PFSK-1 (cell line): ENCODE measurements around the gene GLI1.

ENCODE experiments used
- FOXP2 ChIP-seq: optimal IDR thresholded peaks from 2 replicates; pipeline ENCODE3; 2011; ENCODE audit warnings: borderline replicate concordance, control low read depth, inconsistent platforms; ENCODE audit not compliant: insufficient read depth; ENCODE audit errors: extremely low read length, extremely low read depth
- POLR2AphosphoS5 ChIP-seq: IDR thresholded peaks from 2 replicates; pipeline ENCODE4 v1.6.1; 2012; ENCODE audit warnings: low read depth, mild to moderate bottlenecking, control low read depth, low read length, moderate library complexity
- SIN3A ChIP-seq: IDR thresholded peaks from 2 replicates; pipeline ENCODE4 v1.6.1; 2012; ENCODE audit warnings: mild to moderate bottlenecking, low read length, moderate library complexity, borderline replicate concordance; ENCODE audit not compliant: insufficient read depth
- TAF1 ChIP-seq: IDR thresholded peaks from 2 replicates; pipeline ENCODE4 v1.6.1; 2012; ENCODE audit warnings: low read length, control low read depth, borderline replicate concordance; ENCODE audit not compliant: insufficient read depth
- TF ChIP-seq, protein P1 (sequence below), 2 experiments: IDR thresholded peaks; 2 replicates each; pipeline versions ENCODE4 v1.6.1 to v1.8.0; 2011 to 2012; ENCODE audit warnings: low read depth in 2 of 2, low read length in 2 of 2, control low read depth in 1 of 2, inconsistent platforms in 1 of 2, mild to moderate bottlenecking in 1 of 2, moderate library complexity in 1 of 2; ENCODE audit not compliant: insufficient read depth in 1 of 2

Gene GLI1

DNA sequence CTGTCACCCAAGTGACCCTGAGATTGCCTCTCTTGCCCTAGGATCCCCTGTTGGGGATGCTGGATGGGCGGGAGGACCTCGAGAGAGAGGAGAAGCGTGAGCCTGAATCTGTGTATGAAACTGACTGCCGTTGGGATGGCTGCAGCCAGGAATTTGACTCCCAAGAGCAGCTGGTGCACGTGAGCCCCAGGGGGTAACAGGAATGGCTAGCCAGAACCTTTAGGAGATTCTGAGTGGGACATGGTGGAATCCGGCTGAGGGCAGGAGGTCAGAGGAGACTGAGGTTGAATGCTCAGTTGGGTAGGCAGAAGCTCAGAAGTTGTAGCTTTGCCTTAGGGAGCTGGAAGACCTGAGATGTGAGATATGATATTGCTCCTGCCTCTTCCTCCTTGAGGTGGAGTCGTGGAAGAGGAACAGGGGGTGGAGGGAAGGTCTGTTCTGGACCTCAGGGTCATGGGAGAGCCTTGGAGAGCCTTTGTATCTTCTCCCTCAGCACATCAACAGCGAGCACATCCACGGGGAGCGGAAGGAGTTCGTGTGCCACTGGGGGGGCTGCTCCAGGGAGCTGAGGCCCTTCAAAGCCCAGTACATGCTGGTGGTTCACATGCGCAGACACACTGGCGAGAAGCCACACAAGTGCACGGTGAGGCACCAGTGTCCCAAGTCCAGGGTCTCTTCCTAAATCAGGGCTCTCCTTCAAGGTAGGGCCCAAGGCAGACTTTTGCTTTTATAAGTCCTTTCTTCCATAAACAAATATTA, 6.3 kb downstream of the GLI1 start:
- no peak for TF ChIP-seq FOXP2
- no peak for TF ChIP-seq TAF1
- no peak for TF ChIP-seq SIN3A
- TF ChIP-seq POLR2AphosphoS5 = no peak
- TF ChIP-seq, protein P1, sequence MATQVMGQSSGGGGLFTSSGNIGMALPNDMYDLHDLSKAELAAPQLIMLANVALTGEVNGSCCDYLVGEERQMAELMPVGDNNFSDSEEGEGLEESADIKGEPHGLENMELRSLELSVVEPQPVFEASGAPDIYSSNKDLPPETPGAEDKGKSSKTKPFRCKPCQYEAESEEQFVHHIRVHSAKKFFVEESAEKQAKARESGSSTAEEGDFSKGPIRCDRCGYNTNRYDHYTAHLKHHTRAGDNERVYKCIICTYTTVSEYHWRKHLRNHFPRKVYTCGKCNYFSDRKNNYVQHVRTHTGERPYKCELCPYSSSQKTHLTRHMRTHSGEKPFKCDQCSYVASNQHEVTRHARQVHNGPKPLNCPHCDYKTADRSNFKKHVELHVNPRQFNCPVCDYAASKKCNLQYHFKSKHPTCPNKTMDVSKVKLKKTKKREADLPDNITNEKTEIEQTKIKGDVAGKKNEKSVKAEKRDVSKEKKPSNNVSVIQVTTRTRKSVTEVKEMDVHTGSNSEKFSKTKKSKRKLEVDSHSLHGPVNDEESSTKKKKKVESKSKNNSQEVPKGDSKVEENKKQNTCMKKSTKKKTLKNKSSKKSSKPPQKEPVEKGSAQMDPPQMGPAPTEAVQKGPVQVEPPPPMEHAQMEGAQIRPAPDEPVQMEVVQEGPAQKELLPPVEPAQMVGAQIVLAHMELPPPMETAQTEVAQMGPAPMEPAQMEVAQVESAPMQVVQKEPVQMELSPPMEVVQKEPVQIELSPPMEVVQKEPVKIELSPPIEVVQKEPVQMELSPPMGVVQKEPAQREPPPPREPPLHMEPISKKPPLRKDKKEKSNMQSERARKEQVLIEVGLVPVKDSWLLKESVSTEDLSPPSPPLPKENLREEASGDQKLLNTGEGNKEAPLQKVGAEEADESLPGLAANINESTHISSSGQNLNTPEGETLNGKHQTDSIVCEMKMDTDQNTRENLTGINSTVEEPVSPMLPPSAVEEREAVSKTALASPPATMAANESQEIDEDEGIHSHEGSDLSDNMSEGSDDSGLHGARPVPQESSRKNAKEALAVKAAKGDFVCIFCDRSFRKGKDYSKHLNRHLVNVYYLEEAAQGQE (IDR thresholded peaks at IDR 0.05; ENCODE audit: insufficient read depth in 1 of 2, low read depth in 2 of 2, low read length in 2 of 2) = no peak

DNA sequence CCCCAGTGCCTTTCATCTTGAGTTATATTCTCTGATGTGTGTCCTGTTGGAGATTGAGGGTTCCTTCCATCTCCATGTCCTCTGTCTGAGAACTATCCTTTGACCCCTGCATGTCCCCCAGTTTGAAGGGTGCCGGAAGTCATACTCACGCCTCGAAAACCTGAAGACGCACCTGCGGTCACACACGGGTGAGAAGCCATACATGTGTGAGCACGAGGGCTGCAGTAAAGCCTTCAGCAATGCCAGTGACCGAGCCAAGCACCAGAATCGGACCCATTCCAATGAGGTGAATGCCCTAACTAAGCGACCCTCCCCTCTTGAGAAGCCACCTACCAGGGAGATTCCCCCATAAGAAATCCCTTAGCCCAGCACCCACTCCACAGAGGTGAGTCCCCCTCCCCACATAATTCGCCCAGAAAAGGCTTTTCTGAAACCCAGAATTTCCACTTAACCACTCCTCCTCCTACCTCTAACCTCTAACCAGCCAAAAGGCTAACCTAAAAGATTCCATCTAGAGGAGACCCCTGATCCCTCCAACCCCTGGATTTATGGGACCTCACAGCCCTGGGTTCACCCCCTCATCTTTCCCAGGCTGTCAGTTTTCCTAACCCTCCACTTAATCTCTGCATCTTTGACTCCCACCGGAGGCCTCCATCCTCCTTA, 7.8 kb downstream of the GLI1 start:
- TF ChIP-seq FOXP2 (no peak), POLR2AphosphoS5 (no peak), TAF1 (no peak), SIN3A (no peak)
- TF ChIP-seq, protein P1 (IDR thresholded peaks at IDR 0.05; ENCODE audit: insufficient read depth in 1 of 2, low read depth in 2 of 2, low read length in 2 of 2) = no peak

DNA sequence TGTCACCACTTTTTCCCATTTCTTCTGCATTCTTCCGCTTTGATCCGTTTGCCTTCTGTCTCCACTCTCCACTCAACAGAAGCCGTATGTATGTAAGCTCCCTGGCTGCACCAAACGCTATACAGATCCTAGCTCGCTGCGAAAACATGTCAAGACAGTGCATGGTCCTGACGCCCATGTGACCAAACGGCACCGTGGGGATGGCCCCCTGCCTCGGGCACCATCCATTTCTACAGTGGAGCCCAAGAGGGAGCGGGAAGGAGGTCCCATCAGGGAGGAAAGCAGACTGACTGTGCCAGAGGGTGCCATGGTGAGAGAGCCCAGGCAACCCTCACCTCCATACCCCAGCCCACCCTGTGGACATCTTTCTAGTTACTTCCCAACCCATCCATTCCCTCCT, 8.3 kb downstream of the GLI1 start:
- TF ChIP-seq, protein P1 (IDR thresholded peaks at IDR 0.05; ENCODE audit: insufficient read depth in 1 of 2, low read depth in 2 of 2, low read length in 2 of 2) = no peak
- no peak for TF ChIP-seq FOXP2
- no peak for TF ChIP-seq SIN3A
- TF ChIP-seq TAF1 = no peak
- TF ChIP-seq POLR2AphosphoS5 = no peak

DNA sequence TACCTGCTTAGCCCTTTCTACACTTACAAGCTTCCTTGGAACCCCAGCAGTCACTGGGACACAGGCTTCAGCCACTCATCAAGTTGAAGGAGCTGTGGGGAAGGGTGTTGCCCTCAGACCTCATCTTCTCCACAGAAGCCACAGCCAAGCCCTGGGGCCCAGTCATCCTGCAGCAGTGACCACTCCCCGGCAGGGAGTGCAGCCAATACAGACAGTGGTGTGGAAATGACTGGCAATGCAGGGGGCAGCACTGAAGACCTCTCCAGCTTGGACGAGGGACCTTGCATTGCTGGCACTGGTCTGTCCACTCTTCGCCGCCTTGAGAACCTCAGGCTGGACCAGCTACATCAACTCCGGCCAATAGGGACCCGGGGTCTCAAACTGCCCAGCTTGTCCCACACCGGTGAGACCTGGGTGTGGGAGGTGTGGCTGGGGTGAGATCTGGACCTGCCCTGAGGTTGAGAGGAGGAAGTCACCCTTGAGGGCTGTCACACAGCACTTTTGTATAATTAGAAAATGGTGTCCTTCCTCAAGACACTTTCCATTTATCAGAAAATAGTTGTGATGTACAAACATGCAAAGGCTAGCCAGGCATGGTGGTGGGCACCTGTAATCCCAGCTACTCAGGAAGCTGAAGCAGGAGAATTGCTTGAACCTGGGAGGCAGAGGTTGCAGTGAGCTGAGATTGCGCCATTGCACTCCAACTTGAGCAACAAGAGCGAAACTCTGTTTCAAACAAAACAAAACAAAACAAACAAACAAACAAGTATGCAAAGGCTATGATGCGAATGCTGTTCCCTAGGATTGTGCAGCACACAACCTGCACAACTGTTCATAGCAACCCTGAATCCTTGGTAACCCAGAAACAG, 9.9 kb downstream of the GLI1 start:
- TF ChIP-seq TAF1 = no peak
- TF ChIP-seq FOXP2 = no peak
- TF ChIP-seq POLR2AphosphoS5 = no peak
- TF ChIP-seq, protein P1 (IDR thresholded peaks at IDR 0.05; ENCODE audit: insufficient read depth in 1 of 2, low read depth in 2 of 2, low read length in 2 of 2) = no peak
